Measurements from ENCODE around the gene NAALADL2.

DNA sequence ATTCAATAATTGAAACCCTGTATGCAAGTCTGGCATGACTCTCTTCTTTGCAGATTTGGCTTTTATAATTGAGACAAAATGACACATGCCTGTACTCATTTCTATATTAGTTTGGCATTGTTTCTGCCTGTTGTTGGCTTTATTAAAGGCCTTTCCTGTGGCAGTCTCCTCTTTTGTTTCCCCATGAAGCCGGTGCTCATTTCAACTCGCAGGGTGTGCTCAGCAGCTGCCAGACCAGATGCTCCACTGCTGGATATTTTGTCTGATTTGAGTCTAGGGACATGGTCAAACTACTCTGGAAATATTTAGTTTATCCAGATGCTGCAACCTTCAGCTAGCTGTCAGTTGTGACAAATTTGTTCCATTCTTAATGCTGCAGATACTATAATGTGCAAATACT is 445.3 kb downstream of the NAALADL2 start:
- TF ChIP-seq CTCF (IDR thresholded peaks at IDR 0.05) (no peak), POLR2A (IDR thresholded peaks at IDR 0.05) (no peak)
